HG02970 (cell line): Measurements from ENCODE around the gene APLP1.
"Not testable (repeated sequence)": the region's sequence is repeated elsewhere in the genome, so short reads cannot be mapped to it uniquely, and the experiment has no call there.

Source experiments
- ATAC-seq: cut with Tn5 transposase; IDR thresholded peaks from one replicate; pipeline ENCODE4 v1.9.1; 2021; ENCODE audit warnings: mild to moderate bottlenecking, moderate library complexity, moderate number of reproducible peaks; ENCODE audit not compliant: unreplicated experiment, low FRiP score

The APLP1 gene

GRCh38 chr19:35852029-35852780 lies 16.2 kb upstream of the APLP1 start, which contains the start of gene NPHS1:
Gene NPHS1 (minus strand): TSS chr19:35852504. CDS start chr19:35851837, 667 bp downstream.
- ATAC-seq = no peak

- ATAC-seq = no peak
Observed at GRCh38 chr19:35853038-35853756, 15.2 kb upstream of the APLP1 start.

- ATAC-seq = no peak
Observed at GRCh38 chr19:35856546-35857149, 11.7 kb upstream of the APLP1 start, which contains the start of gene KIRREL2. Gene KIRREL2 (plus strand): TSS chr19:35856911. CDS start chr19:35857120, 209 bp downstream.

- ATAC-seq = no peak
Observed at GRCh38 chr19:35858311-35858710, 10.1 kb upstream of the APLP1 start.

- ATAC-seq = no peak
Observed at GRCh38 chr19:35859414-35859813, 9.0 kb upstream of the APLP1 start.

- no peak for ATAC-seq
Observed at GRCh38 chr19:35860436-35860817, 7.9 kb upstream of the APLP1 start.

GRCh38 chr19:35860818-35861639 lies 7.3 kb upstream of the APLP1 start:
- no peak for ATAC-seq

GRCh38 chr19:35861640-35862160 lies 6.7 kb upstream of the APLP1 start:
- no peak for ATAC-seq

GRCh38 chr19:35862528-35862927 lies 5.8 kb upstream of the APLP1 start:
- ATAC-seq = no peak

GRCh38 chr19:35863018-35863417 lies 5.4 kb upstream of the APLP1 start:
- no peak for ATAC-seq

- no peak for ATAC-seq
Observed at GRCh38 chr19:35868823-35869326, 501 bp downstream of the APLP1 start.

- ATAC-seq = no peak
Observed at GRCh38 chr19:35869327-35870123, 1.2 kb downstream of the APLP1 start.

- ATAC-seq = not testable (repeated sequence)
Observed at GRCh38 chr19:35870124-35870736, 1.9 kb downstream of the APLP1 start.

GRCh38 chr19:35870798-35871197 lies 2.4 kb downstream of the APLP1 start:
- no peak for ATAC-seq

- ATAC-seq = no peak
Observed at GRCh38 chr19:35871611-35872010, 3.2 kb downstream of the APLP1 start.

- ATAC-seq = no peak
Observed at GRCh38 chr19:35872180-35872579, 3.8 kb downstream of the APLP1 start.

GRCh38 chr19:35874392-35874930 lies 6.1 kb downstream of the APLP1 start:
- ATAC-seq = no peak

- no peak for ATAC-seq
Observed at GRCh38 chr19:35879068-35879467, 10.7 kb downstream of the APLP1 start.
